ENCODE measurements around the gene ALDH4A1. TPM values are rescaled to one million over a fixed set of nuclear protein-coding genes. Genes with fewer than 3 reads are reported as not detected.

ALDH4A1 gene
- total RNA-seq, 1 donor from 2014 or later, result 21.8 TPM

GRCh38 chr1:18884727-18885126 is 17.6 kb downstream of the ALDH4A1 start:
- Histone ChIP-seq H3K79me2 (ENCODE audit: low read depth) (no peaks in the 10 kb centered on the region), H3K4me1 (peaks cover under 1% of the 10 kb centered on the region), H4K20me1 (ENCODE audit: low read depth) (peaks cover 3% of the 10 kb centered on the region), H3K4me3 (no peak overlapping the region), H2AFZ (replicated peaks) (no peak overlapping the region), H3K9ac (no peak overlapping the region), H3K36me3 (no peaks in the 10 kb centered on the region), H3F3A (ENCODE audit: low read depth) (no peaks in the 10 kb centered on the region), H3K4me2 (no peak overlapping the region), H3K27ac (no peak overlapping the region), H3K9me3 (ENCODE audit: low read depth) (no peaks in the 10 kb centered on the region), H3K27me3 (no peaks in the 10 kb centered on the region)
- Mint-ChIP-seq H3K27ac (no peak overlapping the region), H3K4me1 (no peaks in the 10 kb centered on the region), H3K4me3 (no peak overlapping the region), H3K36me3 (no peaks in the 10 kb centered on the region), H3K9me3 (no peaks in the 10 kb centered on the region), H3K27me3 (ENCODE audit: insufficient read depth, low read depth) (peaks cover 2% of the 10 kb centered on the region)
- no peak for DNase-seq (ENCODE audit: low spot score)
- TF ChIP-seq CTCF (IDR thresholded peaks at IDR 0.05) (no peak), EZH2phosphoT487 (IDR thresholded peaks at IDR 0.05) (no peak), EZH2 (IDR thresholded peaks at IDR 0.05) (no peak)

- Histone ChIP-seq H3K79me2 (ENCODE audit: low read depth) (no peaks in the 10 kb centered on the region), H3K36me3 (no peaks in the 10 kb centered on the region), H3K27ac (no peak overlapping the region), H3K9me3 (ENCODE audit: low read depth) (no peaks in the 10 kb centered on the region), H3K4me1 (peaks cover 3% of the 10 kb centered on the region), H3K4me2 (no peak overlapping the region), H3F3A (ENCODE audit: low read depth) (no peaks in the 10 kb centered on the region), H3K27me3 (no peaks in the 10 kb centered on the region), H2AFZ (replicated peaks) (no peak overlapping the region), H4K20me1 (ENCODE audit: low read depth) (peaks cover 3% of the 10 kb centered on the region), H3K9ac (no peak overlapping the region), H3K4me3 (no peak overlapping the region)
- Mint-ChIP-seq H3K9me3 (no peaks in the 10 kb centered on the region), H3K4me1 (no peaks in the 10 kb centered on the region), H3K36me3 (no peaks in the 10 kb centered on the region), H3K4me3 (no peak overlapping the region), H3K27ac (no peak overlapping the region), H3K27me3 (ENCODE audit: insufficient read depth, low read depth) (peaks cover 2% of the 10 kb centered on the region)
- TF ChIP-seq EZH2phosphoT487 (IDR thresholded peaks at IDR 0.05), result no peak
- TF ChIP-seq EZH2 (IDR thresholded peaks at IDR 0.05), result no peak
- TF ChIP-seq CTCF (IDR thresholded peaks at IDR 0.05), result no peak
- no peak for DNase-seq (ENCODE audit: low spot score)
Measured at GRCh38 chr1:18884419-18884717, 18.0 kb downstream of the ALDH4A1 start.

GRCh38 chr1:18883636-18884418 is 18.5 kb downstream of the ALDH4A1 start:
- H3K27ac Mint-ChIP-seq, result no peak overlapping the region
- peak; percentile 83 for DNase-seq (ENCODE audit: low spot score)
- Histone ChIP-seq H4K20me1 (ENCODE audit: low read depth) (peaks cover 3% of the 10 kb centered on the region), H2AFZ (replicated peaks) (no peak overlapping the region), H3K79me2 (ENCODE audit: low read depth) (no peaks in the 10 kb centered on the region), H3K4me2 (no peak overlapping the region), H3K4me3 (no peak overlapping the region), H3K4me1 (peaks cover 3% of the 10 kb centered on the region), H3K27me3 (no peaks in the 10 kb centered on the region), H3F3A (ENCODE audit: low read depth) (no peaks in the 10 kb centered on the region), H3K9me3 (ENCODE audit: low read depth) (no peaks in the 10 kb centered on the region), H3K9ac (no peak overlapping the region), H3K36me3 (no peaks in the 10 kb centered on the region), H3K27ac (no peak overlapping the region)
- H3K4me1 Mint-ChIP-seq, result no peaks in the 10 kb centered on the region
- no peaks in the 10 kb centered on the region for H3K9me3 Mint-ChIP-seq
- TF ChIP-seq EZH2 (IDR thresholded peaks at IDR 0.05), result no peak
- TF ChIP-seq CTCF (IDR thresholded peaks at IDR 0.05), result peak; percentile 85
- H3K27me3 Mint-ChIP-seq (ENCODE audit: insufficient read depth, low read depth), result peaks cover 2% of the 10 kb centered on the region
- H3K4me3 Mint-ChIP-seq, result no peak overlapping the region
- H3K36me3 Mint-ChIP-seq, result no peaks in the 10 kb centered on the region
